ENCODE data around the gene KDSR.

DNA sequence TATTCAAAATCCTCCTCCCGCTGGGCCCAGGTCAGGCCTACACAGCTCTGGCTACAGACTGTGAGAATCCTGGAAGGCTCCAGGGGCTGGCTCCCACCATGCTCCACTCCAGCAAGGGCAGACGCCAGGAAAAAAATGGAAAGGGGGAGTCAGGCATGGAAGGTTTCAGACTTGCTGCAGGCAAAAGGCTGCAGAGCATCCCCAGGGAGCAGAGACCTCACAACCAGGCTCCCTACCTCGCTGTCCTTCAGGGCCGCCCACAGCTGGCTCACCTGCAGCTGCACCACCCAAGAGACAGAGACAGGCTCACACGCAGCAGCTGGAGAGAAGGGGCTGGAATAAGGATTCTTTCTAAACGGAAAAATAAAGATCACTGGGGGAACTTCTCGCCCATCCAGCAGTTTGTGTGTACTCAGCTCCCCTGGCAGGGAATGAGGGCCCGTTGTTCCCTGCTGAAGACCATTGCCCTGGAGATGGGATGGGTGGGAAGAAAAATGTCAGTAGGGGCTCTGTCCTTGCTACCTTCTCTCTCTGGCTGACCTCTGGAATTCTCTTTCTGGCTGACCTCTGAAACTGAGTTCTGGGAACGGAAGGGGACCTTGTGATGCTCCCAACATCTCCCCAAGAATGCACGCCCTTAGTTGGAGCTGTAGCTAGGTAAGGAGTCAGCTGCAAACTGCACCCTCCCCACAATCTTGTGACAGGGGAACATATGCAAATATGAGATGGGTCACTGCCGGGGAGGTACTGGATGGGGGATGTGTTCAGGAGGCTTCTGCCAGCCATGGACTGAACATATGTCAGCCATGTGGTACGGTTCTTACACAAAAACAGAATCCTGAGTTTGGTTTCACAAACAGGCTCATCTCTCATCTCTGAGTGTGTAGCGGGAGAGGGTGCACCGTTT lies 81.9 kb downstream of the KDSR start:
- no peak for TF ChIP-seq CTCF (IDR thresholded peaks at IDR 0.05)
- no peak for TF ChIP-seq EZH2 (IDR thresholded peaks at IDR 0.05; ENCODE audit: borderline replicate concordance, insufficient read depth, low read depth, low read length, poor library complexity, severe bottlenecking)

Measured in B cell (primary cell).